GM19025 (cell line): ENCODE measurements around the gene SPECC1.
A peak's percentile ranks its signal among the peaks of the same experiment; 100 is the strongest.

Source experiments
- ATAC-seq: cut with Tn5 transposase; IDR thresholded peaks from one replicate; pipeline ENCODE4 v1.9.1; 2021; ENCODE audit warnings: mild to moderate bottlenecking, low read depth, moderate library complexity; ENCODE audit not compliant: unreplicated experiment

SPECC1 gene

DNA sequence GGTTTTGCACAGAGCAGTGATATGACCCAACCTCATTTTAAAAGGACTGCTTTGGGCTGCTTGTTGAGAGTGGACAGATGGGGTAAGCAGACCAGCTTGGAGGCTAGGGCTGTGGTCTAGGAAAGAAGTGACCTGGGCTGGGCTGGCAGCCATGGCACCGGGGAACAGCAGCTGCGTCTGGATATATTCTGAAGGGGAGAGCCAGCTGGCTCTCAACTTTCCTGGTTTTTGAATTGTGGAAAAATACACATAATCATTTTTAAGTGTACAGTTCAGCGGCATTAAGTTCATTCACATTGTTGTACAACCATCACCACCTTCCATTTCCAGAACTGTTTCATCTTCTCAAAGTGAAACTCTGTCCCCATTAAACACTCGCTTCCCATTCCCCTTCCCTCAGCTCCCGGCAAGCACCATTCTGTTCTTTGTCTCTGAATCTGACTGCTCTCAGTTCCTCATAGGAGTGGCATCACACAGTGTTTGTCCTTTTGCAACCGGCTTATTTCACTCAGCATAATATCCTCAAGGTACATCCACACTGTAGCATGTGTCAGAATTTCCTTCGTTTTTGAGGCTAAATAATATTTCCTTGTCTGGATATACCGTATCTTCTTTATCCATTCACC lies 113.2 kb downstream of the SPECC1 start:
- ATAC-seq: no peak

GRCh38 chr17:20123209-20123608 lies 114.0 kb downstream of the SPECC1 start:
- no peak for ATAC-seq

- no peak for ATAC-seq
Measured at GRCh38 chr17:20125724-20126123, 116.6 kb downstream of the SPECC1 start.

DNA sequence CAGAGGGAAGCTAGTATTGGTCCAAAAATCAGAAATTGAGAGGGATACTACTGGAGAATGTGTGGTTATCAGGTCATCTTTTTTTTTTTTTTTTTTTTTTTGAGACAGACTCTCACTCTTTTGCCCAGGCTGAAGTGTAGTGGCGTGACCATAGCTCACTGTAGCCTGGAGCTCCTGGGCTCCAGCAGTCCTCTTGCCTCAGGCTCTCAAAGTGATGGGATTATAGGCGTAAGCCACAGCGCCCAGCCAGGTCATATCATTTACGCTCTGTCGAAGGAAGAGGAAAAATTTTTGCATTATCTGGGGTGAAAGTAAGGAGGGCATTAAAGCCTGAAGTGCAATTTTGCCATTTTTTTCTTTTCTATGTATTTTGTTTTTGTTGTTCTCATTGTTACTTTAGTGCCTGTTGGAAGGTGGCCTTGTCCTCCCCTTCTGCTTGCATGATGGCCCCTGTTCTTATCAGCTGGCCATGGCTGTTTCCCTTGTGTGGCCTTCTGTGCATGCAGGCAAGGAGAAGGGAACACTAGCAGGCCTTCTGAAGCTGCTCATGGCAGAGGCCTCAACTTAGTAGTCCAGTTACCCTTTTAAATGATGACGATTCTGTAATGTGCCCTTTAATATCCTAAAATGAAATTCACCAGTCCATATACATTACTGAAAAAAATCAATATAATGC lies 118.3 kb downstream of the SPECC1 start:
- no peak for ATAC-seq

DNA sequence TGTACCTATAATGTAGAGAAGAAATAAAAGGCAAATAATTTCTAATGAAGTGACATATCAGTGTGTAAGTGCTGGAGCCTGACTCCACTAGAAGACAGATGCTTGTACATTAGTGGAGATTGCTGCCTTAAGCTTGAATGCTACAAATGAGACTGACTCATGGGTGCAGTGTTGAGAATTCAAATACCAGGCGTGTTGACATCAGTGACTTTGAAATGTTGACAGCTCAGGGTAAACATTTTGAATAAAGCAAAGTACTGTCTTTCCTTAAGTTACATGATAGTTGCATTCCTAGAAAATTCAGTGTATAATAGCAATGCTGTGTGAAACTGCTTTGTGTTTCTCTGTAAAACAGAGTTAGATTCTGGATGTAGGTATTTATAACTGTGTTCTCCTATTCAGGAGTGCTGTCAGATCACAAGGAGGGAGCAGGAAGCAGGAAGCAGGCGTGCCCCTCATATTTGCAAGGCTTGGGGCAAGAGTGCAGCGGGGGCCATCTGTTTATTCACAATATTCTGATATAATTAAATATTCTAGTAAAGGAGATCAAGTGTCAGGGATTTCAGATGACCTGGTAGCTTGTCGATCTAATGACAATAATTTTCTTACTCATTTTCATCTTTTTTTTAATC lies 119.0 kb downstream of the SPECC1 start:
- no peak for ATAC-seq

- ATAC-seq: no peak
Measured at GRCh38 chr17:20133517-20133916, 124.4 kb downstream of the SPECC1 start.

DNA sequence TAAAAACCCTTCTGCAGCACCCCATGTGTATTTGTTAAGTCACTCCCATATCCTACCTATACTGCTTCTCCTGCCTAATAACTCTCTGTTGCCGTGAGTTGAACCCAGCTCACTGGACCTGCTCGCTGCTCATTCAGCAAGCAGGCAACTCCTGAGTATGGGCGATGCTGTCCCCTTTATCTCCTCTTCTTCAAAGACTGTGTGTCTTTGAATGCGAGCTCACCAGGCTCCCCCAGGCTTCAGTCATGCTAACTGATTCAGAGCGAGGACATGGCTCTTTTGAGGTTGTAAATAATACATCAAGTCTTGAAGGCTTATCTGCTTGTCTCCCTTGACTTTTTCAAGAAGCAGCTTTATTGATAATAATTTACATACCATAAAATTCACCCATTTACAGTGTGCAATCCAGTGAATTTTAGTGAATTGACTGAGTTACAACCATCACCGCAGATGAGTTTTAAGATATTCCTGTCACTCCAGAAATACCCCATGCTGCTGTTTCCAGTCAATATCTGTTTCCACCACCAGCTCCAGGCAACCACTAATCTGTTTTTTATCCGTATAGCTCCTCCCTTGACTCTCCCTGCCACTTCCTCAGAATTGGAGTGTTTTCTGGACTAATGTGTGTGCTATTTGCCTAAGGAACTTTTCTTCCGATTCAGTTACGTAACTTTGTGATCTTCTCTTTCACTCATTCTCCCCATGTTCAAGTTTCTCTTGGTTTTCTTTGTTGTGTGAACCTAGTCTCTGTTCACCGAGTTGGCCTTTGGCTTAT lies 132.2 kb downstream of the SPECC1 start:
- ATAC-seq: no peak

GRCh38 chr17:20142268-20142667 lies 133.1 kb downstream of the SPECC1 start:
- no peak for ATAC-seq

DNA sequence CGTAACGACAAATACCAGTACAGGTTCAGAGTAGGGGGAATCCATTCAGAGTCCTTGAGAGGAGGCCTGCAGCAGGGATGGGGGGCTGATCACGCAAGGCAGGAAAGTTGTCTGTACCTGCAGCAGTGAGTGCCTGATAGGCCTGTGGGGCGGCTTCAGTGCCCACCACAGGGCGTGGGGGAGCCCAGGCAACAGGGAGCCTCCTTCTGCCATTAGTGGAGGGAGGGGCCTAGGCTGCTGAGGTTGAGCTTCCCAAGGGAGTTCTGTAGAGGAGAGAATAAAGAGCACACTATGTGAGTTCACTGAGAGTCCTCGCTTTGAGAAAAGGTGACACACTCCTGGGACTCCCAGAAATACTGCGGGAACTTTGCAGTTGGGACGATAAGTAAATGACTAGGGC lies 134.6 kb downstream of the SPECC1 start:
- ATAC-seq: no peak

GRCh38 chr17:20145567-20145966 lies 136.4 kb downstream of the SPECC1 start:
- ATAC-seq: no peak

- ATAC-seq: no peak
Measured at GRCh38 chr17:20149251-20149650, 140.1 kb downstream of the SPECC1 start.

- no peak for ATAC-seq
Measured at GRCh38 chr17:20151174-20151573, 142.0 kb downstream of the SPECC1 start.

- ATAC-seq: no peak
Measured at GRCh38 chr17:20153231-20153630, 144.1 kb downstream of the SPECC1 start.

DNA sequence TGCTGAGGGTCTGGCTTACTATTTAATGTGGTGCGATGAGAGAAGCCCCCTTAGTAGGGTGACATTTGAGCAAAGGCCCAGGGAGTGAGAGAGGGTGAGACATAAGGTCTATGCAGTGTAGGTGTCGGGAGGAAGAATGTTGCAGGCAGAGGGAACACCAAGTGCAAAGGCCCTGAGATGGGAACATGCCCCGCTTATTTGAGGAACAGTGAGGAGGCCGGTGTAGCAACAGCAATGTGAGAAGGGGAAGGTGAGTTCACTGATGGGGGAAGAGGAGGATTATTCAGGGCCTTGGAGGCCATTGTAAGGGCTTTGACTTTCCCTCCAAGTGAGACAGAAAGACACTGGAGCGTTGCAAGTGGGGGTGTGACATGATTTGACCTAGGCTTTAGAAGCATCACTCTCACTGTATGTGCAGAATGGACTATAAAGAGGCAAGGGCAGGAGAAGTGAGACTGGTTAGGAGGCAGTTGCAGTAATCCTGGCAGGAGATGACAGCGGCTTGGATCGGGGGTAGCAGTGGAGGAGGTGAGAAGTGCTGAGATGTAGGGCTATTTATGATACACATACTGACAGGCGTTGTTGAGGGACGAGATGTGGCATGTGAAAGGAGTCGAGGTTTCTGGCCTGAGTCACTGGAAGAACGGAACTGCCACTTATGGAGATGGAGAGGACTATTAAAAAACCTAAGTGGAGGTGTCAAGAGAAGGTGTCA lies 145.3 kb downstream of the SPECC1 start:
- no peak for ATAC-seq

- peak; percentile 93 for ATAC-seq
Measured at GRCh38 chr17:20155258-20156195, 146.4 kb downstream of the SPECC1 start.

DNA sequence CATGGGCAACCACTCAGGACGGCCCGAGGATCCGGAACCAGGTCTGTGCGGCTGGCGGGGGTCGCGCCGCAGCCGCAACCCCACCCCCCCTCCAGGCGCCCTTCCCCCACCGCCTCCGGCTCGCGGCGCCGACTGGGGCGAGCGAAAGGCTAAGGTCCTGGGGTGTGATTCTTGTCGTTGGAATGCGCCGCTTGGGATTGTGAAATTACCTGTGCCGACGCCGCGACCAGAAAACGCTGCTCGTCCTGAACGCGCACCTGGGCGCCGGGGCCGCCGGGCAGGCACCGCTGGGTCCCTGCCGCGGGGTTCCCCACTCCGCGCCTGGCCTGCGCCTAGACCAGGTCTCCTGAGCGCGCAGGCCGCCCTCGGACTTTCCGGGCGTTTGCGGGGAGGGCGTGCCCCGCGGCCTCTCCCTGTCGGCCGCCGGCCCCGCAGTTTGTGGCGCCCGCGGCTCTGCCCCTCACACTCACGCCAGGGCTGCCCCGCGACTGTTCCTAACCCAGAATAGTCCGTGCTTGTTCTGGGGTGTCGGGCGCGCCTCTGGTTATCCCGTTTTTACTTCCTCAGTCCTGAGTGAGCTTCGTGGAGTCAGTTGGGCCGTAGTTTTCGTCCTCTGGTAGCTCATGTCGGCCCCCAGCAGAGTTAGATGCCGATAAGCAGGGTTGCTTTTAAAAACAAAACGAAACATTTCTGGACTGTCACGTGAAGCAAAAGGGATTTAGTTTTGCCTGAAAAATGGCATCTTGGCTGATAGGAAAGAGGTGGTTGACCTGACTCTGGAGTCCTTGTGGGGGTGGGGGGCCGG lies 147.2 kb downstream of the SPECC1 start:
- ATAC-seq: peak; percentile 21

GRCh38 chr17:20157001-20157310 lies 147.8 kb downstream of the SPECC1 start:
- no peak for ATAC-seq

- no peak for ATAC-seq
Measured at GRCh38 chr17:20158580-20158979, 149.4 kb downstream of the SPECC1 start.
